HPDE6-E6E7 (cell line): ENCODE results near the gene SH2D1B.

Experiments used
- DNase-seq: peaks from one replicate; pipeline ENCODE4 v3.0.0; 2011; ENCODE audit warnings: missing footprints; ENCODE audit errors: extremely low spot score

SH2D1B gene

DNA sequence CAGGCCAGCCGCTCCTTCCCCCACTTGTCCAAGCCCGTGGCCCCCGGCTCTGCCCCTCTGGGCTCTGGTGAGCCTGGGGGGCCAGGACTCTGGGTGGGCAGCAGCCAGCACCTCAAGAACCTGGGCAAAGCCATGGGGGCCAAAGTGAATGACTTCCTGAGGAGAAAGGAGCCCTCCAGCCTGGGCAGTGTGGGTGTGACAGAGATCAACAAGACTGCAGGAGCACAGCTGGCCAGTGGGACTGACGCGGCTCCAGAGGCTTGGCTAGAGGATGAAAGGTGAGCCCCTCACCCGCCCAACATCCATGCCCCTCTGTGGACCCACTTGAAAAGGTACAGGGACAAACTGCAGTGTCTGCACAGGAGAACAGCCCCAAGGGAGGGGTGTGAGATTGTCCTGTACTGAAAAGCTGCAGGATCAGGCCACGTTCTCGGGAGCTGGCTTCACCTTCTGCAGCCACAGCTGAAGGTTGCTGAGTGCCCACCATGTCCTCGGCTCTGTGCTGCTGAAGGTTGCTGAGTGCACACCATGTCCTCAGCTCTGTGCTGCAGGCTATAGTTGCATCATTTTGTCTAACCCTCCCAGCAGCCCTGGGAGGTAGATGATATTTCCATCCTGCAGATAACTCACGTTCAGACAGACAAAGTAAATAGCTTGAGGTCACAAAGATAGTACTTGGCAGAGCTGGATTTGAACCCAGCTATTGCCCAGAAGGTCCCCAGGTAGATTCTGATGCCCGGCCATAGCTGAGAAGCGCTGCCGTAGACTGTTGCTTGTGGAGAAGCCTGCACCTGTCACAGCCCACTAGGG, 29.8 kb downstream of the SH2D1B start:
- DNase-seq, result no peak

- peak; percentile 85 for DNase-seq
Observed at GRCh38 chr1:162381383-162381782, 30.6 kb downstream of the SH2D1B start, which contains the start of gene C1orf226. Gene C1orf226, plus strand, starts transcription at chr1:162381728. Its CDS starts 174 bp downstream, at chr1:162381902.

DNA sequence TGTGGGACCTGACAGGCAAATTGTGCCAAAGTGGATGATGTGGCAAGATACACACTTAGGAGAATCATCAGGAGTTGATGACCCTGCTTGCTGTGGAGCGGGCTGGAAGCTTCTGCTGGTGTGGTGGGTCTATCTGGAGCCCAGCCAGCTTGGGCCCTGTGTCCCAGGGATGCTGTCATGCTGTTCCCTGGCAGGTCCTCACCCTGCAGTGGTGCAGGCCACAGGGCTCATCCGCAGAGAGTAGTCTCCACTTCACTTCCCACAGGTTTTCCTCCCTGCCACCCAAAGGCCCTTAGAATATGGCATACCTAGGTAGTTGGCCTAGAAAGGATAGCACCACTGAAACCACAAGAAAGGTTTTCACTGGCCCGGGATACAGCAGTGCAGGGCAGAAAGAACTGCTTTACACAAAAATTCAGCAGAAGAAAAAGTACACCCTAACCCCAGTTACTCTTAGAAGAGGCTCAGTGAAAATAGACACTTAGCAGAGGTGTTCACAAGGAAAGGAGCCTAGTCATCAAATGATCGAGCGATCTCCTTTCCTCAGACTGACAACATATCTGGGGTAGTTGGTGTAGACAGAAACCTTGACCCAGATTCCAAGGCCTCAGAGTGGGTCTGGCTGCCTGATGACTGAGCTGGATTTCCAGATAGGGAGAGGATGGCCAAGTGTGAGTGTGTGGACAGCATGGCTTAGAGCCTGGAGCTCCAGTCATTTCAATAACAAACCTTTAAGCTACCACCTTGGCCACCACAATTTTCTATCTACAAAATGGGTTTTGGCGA, 31.7 kb downstream of the SH2D1B start:
- no peak for DNase-seq

GRCh38 chr1:162376691-162377090, 35.2 kb downstream of the SH2D1B start, which contains the start of gene SPATA46:
Gene SPATA46, minus strand, starts transcription at chr1:162376854. Its CDS starts 64 bp downstream, at chr1:162376790.
- DNase-seq, result no peak

GRCh38 chr1:162375463-162375862, 36.5 kb downstream of the SH2D1B start:
- DNase-seq, result no peak

DNA sequence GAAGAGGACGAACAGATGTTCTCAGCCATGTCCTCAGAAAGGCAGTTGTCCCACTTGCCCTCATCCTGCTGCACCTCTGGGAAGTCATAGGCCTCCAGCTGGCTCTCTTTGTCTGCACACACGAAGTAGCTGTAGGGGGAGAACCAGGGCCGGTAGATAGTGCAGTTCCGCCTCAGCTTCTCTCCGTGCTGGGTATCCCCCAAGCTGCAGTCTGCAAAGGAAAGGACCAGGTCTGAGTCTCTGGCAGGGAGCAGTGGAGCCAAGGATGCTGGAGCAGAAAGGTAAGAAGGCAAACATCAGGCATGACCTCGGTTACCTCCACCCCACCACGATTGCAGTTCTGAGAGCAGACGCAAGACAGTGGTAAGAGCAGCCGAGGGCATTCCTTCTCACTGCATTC, 37.5 kb downstream of the SH2D1B start:
- no peak for DNase-seq

- DNase-seq, result peak; percentile 43
Observed at GRCh38 chr1:162373541-162374260, 38.2 kb downstream of the SH2D1B start.

DNA sequence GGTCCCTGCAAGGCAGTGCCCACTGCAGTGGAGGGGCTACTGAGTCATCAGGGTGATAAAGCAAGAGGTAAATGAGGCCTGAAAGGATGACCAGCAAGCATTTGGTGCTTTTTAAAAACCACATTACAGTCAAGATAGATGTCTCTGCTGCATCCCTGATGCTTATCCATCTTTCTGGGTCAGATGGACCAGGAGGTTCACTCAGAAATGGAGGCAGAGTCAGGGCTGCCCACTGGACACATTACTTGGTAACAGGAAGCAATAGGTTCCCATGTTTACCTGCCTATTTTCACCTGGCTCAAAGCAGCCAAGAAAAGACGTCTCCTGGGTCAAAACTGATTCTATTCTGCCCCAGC, 38.9 kb downstream of the SH2D1B start:
- DNase-seq, result no peak

DNA sequence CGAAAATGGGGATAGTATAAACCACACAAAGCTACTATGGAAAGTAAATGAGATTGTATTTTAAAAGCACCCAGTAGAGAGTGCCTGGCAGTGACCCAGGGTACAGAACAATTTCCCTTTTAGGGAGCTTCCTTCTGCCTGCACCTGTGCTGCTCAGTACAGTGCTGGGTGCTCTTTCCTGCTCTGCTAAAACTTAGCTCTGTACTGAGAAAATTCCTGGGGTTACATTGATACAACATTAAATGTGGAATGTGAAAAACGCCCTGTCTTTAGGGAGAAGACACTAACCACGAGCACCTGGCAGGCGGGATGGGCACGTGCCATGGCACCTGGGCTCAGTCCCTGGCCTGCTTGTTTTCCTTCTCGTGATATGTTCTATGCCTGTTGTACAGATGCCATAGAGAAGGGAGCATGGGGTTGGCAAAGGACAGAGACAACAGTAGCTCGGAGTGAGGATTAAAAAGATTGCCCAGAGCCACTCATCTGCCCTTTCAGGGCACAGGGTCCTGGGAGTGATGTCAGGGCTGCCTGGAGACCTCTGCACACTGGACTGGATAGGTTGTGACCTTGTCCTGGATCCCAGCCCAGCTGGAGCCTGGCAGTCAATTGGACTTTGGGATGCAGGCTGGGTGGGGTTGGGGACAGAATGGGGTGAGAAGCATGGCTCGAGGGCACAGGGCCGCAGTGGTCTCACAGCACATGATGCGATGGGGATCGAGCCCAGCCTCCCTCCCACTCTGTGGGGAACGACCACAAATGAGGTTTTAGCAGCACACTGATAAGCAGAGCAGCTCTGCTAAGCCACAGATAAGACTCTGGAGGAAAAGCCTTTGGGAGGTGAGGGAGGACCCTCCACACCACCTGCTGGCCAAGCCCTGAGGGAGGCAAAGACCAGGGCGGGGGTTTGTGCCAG, 39.5 kb downstream of the SH2D1B start:
- DNase-seq, result no peak

GRCh38 chr1:162371611-162372010, 40.3 kb downstream of the SH2D1B start:
- peak; percentile 51 for DNase-seq

- DNase-seq, result no peak
Observed at GRCh38 chr1:162370721-162371120, 41.2 kb downstream of the SH2D1B start.

DNA sequence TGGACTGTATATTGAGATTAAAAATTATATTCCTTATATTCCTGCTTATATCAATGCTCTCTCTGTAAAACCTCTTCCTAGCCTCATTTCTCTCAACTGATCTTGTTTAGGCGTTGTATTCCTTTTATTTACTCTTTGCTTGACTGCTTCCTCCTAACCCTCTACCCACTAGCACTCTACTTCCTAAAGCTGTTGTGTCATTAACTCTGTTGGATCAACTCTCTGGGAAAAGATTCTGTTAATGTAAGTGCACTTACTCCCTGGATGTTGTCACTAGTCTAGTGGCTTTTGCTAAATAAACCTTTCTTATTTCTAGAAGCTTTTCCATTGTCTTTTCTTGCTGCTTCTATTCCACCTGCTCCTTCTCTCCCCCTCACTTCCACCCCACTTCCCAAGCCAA, 41.8 kb downstream of the SH2D1B start:
- no peak for DNase-seq

GRCh38 chr1:162369571-162369970, 42.4 kb downstream of the SH2D1B start:
- DNase-seq, result no peak

DNA sequence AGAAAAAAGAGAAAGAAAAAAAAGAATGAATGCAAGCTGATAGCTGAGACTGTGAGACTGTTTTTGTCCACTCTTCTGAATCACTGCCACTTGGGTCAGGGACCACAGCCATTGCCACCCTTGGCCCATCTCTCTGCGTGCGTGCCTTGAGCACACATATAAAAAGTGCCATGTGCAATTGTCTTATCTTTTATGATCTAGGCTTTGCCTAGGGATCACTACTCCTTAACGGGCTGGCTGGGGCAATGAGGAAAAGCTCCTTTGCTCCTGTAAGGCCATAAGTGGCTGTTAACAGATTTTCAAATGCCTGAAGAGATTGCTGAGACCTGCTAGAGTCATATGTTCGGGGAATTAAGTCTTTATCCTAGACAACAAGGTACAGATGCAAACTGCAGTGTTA, 43.5 kb downstream of the SH2D1B start:
- no peak for DNase-seq

- no peak for DNase-seq
Observed at GRCh38 chr1:162367772-162368171, 44.2 kb downstream of the SH2D1B start.

DNA sequence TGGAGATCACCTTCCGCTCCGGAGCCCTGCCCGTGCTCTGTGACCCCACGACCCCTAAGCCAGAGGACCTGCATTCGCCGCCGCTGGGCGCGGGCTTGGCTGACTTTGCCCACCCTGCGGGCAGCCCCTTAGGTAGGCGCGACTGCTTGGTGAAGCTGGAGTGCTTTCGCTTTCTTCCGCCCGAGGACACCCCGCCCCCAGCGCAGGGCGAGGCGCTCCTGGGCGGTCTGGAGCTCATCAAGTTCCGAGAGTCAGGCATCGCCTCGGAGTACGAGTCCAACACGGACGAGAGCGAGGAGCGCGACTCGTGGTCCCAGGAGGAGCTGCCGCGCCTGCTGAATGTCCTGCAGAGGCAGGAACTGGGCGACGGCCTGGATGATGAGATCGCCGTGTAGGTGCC, 44.9 kb downstream of the SH2D1B start:
- no peak for DNase-seq

GRCh38 chr1:162366671-162367070, 45.3 kb downstream of the SH2D1B start:
- no peak for DNase-seq

DNA sequence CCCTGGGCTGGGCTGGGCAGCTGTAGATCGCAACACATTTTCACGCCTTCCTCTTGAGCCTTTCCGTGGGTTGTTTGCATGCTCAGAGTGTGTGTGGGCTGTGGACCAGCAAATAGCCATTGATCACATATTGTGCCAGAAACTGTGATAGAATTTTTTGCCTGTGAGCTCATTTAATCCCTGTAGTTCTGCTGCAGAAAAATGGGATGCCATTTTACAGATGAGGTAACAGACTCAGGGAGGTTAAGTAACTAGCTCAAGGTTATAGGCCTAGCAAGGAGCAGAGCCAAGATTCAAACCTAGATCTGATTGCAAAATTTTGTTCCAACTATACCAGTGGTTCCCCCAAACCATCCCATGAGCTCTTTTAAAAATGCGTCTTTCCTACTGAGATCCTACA, 45.8 kb downstream of the SH2D1B start:
- no peak for DNase-seq

GRCh38 chr1:162365284-162366020, 46.5 kb downstream of the SH2D1B start:
- DNase-seq, result no peak

GRCh38 chr1:162364498-162364897, 47.4 kb downstream of the SH2D1B start:
- no peak for DNase-seq

DNA sequence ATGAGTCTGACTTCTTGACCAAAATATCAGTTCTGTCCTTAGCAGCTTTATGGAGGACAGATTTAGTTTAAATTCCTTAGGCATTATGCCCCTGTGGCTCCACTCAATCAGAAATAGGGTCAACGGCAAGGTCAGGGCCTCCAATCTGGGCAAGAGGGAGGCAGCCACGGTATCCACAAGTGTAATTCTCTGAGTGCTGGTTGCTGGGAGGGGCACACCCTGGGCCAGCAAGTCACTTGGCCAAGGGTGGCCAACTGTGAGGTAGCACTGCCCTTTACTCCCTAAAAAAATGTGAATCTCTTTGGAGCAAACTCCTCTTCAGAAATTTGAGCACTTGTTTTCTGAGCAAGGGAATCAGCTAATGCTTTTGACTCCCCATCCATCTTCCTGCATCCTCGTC, 48.1 kb downstream of the SH2D1B start:
- DNase-seq, result no peak
